ENCODE measurements around the gene RORC.

The RORC gene

DNA sequence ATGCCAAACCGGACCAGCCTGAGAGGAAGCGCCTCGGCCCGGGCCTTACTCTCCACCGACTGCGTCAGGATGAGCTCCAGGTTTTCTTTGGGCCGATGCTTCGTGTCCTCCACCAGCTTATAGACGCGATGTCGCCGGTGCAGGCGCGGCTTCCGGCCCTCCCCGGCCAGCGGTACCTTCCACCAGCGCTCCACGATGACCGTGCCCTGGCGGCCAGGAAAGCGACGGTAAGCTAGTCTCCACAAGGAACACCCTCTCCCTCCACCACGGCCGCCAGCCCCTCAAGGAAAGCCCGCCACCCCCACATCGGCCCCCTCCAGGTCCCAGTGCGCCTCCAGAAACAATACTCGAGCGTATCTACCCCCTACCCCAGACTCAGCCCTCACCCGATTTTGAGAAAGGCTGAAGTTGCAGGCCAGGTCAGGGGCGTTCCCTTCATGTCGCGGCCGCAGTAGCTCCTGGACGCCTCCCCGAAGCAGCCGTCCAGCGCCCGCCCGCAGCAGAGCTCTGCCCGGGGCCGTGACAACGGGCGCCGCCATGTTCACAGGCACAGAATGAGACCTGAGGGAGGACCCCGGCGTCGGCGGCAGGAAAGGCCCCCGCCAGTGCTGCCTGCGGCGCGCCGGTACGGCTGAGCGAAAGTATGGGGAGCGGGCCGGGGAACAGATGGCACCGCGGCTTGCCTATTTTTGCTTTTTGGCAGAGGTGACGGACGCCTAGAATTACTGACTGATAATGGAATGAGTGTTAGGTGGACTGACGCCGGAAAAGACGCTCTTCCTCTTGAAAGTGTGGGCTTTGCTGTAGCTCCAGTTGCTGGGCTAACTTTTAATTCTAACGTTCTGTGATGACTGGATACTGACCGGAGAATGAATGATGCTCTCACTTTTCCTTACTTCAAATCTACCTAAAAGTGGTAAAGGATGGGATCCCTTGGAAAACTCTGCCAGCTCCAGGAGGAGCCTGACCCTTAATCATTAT, 68.4 kb downstream of the RORC start, which contains the start of gene MRPL9:
MRPL9 (minus strand) TSS at position 556 of the 981 bp plus-strand sequence; CDS start at position 539, 17 bp downstream.
- TF ChIP-seq GATA3 (IDR thresholded peaks at IDR 0.05; ENCODE audit: low read depth, low read length) (no peak), GATA2 (IDR thresholded peaks at IDR 0.05; ENCODE audit: low read depth, low read length) (no peak)

- TF ChIP-seq GATA2 (IDR thresholded peaks at IDR 0.05; ENCODE audit: low read depth, low read length) (no peak), GATA3 (IDR thresholded peaks at IDR 0.05; ENCODE audit: low read depth, low read length) (no peak)
These were observed 70.8 kb downstream of the RORC start for GRCh38 chr1:151760597-151761385.

- no peak for TF ChIP-seq GATA2 (IDR thresholded peaks at IDR 0.05; ENCODE audit: low read depth, low read length)
- TF ChIP-seq GATA3 (IDR thresholded peaks at IDR 0.05; ENCODE audit: low read depth, low read length), result no peak
These were observed 72.4 kb downstream of the RORC start for GRCh38 chr1:151759241-151759640.

GRCh38 chr1:151756291-151756690, 75.3 kb downstream of the RORC start:
- TF ChIP-seq GATA2 (IDR thresholded peaks at IDR 0.05; ENCODE audit: low read depth, low read length), result no peak
- no peak for TF ChIP-seq GATA3 (IDR thresholded peaks at IDR 0.05; ENCODE audit: low read depth, low read length)

Measured in SH-SY5Y (cell line).